Natural killer cell (primary cell): ENCODE measurements around the gene CLIP2. TPM values are rescaled to one million over a fixed set of nuclear protein-coding genes. Genes with fewer than 3 reads are reported as not detected.

Experiments used
- ATAC-seq, 3 donors: fragments of 150-1000 bp in 2 of 3; fragments of 200-7000 bp in 1 of 3; cut with Tn5 transposase; 1 replicate in 1 of 3; 2 replicates in 2 of 3; pipeline ENCODE4 v1.10.0; 2021; ENCODE audit warnings: mild to moderate bottlenecking in 2 of 3, moderate library complexity in 2 of 3
- DNase-seq, 2 donors: peaks; one replicate each; pipeline versions ENCODE4 v3.0.0 to v3.0.0-alpha.2; 2013 to 2021; ENCODE audit warnings: mixed read lengths in 1 of 2
- H3K27ac ChIP-seq: one replicate; pipeline ENCODE4 v1.5.1; 2013; ENCODE audit warnings: mild to moderate bottlenecking, low read length
- H3K27me3 ChIP-seq: one replicate; pipeline ENCODE4 v1.6.1; 2013; ENCODE audit warnings: low read length; ENCODE audit not compliant: control insufficient read depth, insufficient read depth
- H3K36me3 ChIP-seq: one replicate; pipeline ENCODE4 v1.6.1; 2013; ENCODE audit warnings: low read length; ENCODE audit not compliant: control insufficient read depth, insufficient read depth
- H3K4me1 ChIP-seq: one replicate; pipeline ENCODE4 v1.6.1; 2013; ENCODE audit warnings: low read length; ENCODE audit not compliant: control insufficient read depth, insufficient read depth
- H3K4me3 ChIP-seq: one replicate; pipeline ENCODE4 v1.5.1; 2013; ENCODE audit warnings: low read length
- H3K9me3 ChIP-seq: one replicate; pipeline ENCODE4 v1.6.1; 2013; ENCODE audit warnings: low read length; ENCODE audit not compliant: control insufficient read depth, insufficient read depth
- H3K27ac Mint-ChIP-seq, 2 donors: one replicate each; pipeline ENCODE4 v1.8.0; 2022; ENCODE audit warnings: mild to moderate bottlenecking in 2 of 2, mixed read lengths in 2 of 2, moderate library complexity in 1 of 2
- H3K27me3 Mint-ChIP-seq, 2 donors: one replicate each; pipeline ENCODE4 v1.8.0; 2022; ENCODE audit warnings: low read depth in 2 of 2, mixed read lengths in 2 of 2
- H3K36me3 Mint-ChIP-seq: one replicate; pipeline ENCODE4 v1.8.0; 2022; ENCODE audit warnings: mixed read lengths
- H3K4me1 Mint-ChIP-seq, 2 donors: one replicate each; pipeline ENCODE4 v1.8.0; 2022; ENCODE audit warnings: mixed read lengths in 2 of 2
- H3K4me3 Mint-ChIP-seq: one replicate; pipeline ENCODE4 v1.8.0; 2022; ENCODE audit warnings: mild to moderate bottlenecking, moderate library complexity, mixed read lengths
- H3K9me3 Mint-ChIP-seq, 2 donors: one replicate each; pipeline ENCODE4 v1.8.0; 2022; ENCODE audit warnings: mixed read lengths in 2 of 2
- WGBS: methylation state at CpG from one replicate; pipeline ENCODE4 v1.1.7; 2013; ENCODE audit warnings: missing lambda C conversion rate; ENCODE audit not compliant: insufficient coverage; 5-methylcytosine and 5-hydroxymethylcytosine counted together
- intact Hi-C: fragments of 100-400 bp; cut with micrococcal nuclease; formaldehyde crosslinking; loops from one replicate; pipeline ENCODE4 v1.14.2; 2022
- total RNA-seq, 4 donors: library from RNA; stranded (reverse); fragments of 120-200 nt in 1 of 4; gene quantifications; one replicate each; pipeline versions ENCODE4 v1.2.3 to v1.2.4, GENCODE V29; 2013 to 2022
- TF ChIP-seq, protein P1 (sequence below): fragments of 200-600 bp; IDR thresholded peaks from one replicate; pipeline ENCODE4 v1.8.0; 2022; ENCODE audit warnings: antibody characterized with exemption

The CLIP2 gene
- total RNA-seq, 3 donors from 2014 or later (not counting 1 experiment from before 2014, with no cell fraction given), result 8.5 to 14.7 (median 10.5) TPM

DNA sequence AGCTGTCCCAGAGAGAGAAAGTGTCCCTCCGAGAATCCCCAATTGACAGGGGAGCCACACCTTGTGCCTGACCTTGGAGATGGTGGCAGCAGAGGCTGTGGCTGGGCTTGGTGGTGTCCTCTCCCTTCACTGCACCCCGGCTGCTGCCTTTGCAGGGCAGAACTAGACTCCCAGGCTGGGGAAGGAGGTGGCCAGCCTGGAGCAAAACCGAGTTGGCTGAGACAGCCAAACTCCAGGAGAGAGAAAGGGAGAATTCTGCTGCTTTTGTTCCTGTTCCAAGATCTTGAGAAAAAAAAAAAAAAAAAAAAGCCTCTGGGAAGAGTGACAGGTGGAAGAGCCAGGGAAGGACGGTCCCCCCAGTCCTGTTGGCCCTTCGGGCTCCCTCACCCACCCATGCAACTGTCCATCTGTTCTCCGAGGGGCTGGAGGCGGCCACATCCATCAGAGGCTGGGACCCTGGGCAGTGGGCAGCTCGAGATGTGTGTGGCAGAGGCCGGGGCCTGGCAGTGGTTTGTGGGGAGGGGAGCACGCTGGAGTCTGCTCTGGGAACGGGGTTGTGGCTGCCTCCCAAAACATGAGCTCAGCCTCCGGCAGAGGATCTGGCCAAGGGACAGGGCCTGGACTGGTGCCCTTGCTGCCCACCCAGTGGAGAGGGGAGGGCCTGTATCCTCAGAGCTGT is 35.5 kb downstream of the CLIP2 start:
- Mint-ChIP-seq H3K27me3 (no peaks in the 10 kb centered on the region), H3K27ac (no peak overlapping the region), H3K36me3 (no peaks in the 10 kb centered on the region), H3K4me3 (no peak overlapping the region), H3K9me3 (no peaks in the 10 kb centered on the region), H3K4me1 (no peaks in the 10 kb centered on the region)
- no peak overlapping the region for H3K27ac ChIP-seq
- no peaks in the 10 kb centered on the region for H3K9me3 ChIP-seq
- H3K36me3 ChIP-seq, result no peaks in the 10 kb centered on the region
- H3K4me1 ChIP-seq, result no peaks in the 10 kb centered on the region
- DNase-seq (no peak), ATAC-seq (no peak)
- TF ChIP-seq, protein P1, sequence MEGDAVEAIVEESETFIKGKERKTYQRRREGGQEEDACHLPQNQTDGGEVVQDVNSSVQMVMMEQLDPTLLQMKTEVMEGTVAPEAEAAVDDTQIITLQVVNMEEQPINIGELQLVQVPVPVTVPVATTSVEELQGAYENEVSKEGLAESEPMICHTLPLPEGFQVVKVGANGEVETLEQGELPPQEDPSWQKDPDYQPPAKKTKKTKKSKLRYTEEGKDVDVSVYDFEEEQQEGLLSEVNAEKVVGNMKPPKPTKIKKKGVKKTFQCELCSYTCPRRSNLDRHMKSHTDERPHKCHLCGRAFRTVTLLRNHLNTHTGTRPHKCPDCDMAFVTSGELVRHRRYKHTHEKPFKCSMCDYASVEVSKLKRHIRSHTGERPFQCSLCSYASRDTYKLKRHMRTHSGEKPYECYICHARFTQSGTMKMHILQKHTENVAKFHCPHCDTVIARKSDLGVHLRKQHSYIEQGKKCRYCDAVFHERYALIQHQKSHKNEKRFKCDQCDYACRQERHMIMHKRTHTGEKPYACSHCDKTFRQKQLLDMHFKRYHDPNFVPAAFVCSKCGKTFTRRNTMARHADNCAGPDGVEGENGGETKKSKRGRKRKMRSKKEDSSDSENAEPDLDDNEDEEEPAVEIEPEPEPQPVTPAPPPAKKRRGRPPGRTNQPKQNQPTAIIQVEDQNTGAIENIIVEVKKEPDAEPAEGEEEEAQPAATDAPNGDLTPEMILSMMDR, result no peak
- no peak overlapping the region for H3K4me3 ChIP-seq
- intact Hi-C loops, result no loop called here
- 90% methylated on average over 12 of the region's 12 CpGs for WGBS
- no peaks in the 10 kb centered on the region for H3K27me3 ChIP-seq

DNA sequence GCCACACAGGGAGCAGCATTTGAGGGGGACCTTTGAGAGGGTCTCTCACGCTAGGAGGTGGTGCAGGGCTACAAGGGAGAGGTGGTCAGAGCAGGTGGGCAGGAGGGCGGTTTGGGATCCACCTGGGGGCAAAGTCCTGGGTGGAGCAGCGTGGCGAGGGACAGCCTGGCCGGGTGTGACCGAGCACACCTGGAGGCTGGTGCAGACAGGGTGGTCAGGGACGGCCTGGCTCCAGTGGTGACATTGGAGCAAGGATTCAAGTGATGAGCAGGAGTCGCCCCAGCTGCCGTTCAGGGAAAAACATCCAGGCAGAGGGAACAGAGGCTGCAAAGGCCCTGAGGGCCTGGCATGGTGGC is 36.0 kb downstream of the CLIP2 start:
- Histone ChIP-seq H3K9me3 (no peaks in the 10 kb centered on the region), H3K27ac (no peak overlapping the region), H3K36me3 (no peaks in the 10 kb centered on the region), H3K27me3 (no peaks in the 10 kb centered on the region), H3K4me3 (no peak overlapping the region), H3K4me1 (no peaks in the 10 kb centered on the region)
- ATAC-seq, result no peak
- no peak overlapping the region for H3K4me3 Mint-ChIP-seq
- TF ChIP-seq, protein P1, result no peak
- no peak overlapping the region for H3K27ac Mint-ChIP-seq
- intact Hi-C loops, result no loop called here
- DNase-seq, result no peak
- WGBS, result 93% methylated on average over 9 of the region's 9 CpGs
- no peaks in the 10 kb centered on the region for H3K36me3 Mint-ChIP-seq
- H3K27me3 Mint-ChIP-seq, result no peaks in the 10 kb centered on the region
- H3K9me3 Mint-ChIP-seq, result no peaks in the 10 kb centered on the region
- no peaks in the 10 kb centered on the region for H3K4me1 Mint-ChIP-seq

DNA sequence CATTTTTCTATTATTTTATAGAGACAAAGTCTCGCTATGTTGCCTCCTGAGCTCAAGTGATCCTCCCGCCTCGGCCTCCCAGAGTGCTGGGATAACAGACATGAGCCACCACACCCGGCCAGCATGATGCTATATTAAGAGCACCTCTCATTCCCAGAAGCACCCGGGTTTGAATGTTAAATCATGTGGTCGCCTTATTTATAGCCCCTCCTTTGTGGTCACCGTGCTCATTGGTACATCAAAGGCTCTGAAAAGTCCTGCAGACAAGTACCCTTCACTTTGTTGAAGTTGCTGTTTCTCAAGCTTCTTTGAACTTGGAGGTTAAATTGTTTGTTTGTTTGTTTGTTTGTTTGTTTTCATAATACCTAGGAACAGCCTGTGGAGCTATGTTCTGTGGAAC is 40.0 kb downstream of the CLIP2 start:
- H3K36me3 ChIP-seq, result no peaks in the 10 kb centered on the region
- H3K27ac Mint-ChIP-seq, result no peak overlapping the region
- no peak overlapping the region for H3K27ac ChIP-seq
- H3K27me3 ChIP-seq, result no peaks in the 10 kb centered on the region
- intact Hi-C loops, result no loop called here
- H3K9me3 Mint-ChIP-seq, result no peaks in the 10 kb centered on the region
- ATAC-seq (no peak), DNase-seq (no peak)
- WGBS, result 59% methylated on average over 7 of the region's 7 CpGs
- H3K4me1 Mint-ChIP-seq, result no peaks in the 10 kb centered on the region
- H3K9me3 ChIP-seq, result no peaks in the 10 kb centered on the region
- no peaks in the 10 kb centered on the region for H3K36me3 Mint-ChIP-seq
- no peak overlapping the region for H3K4me3 ChIP-seq
- no peak overlapping the region for H3K4me3 Mint-ChIP-seq
- H3K4me1 ChIP-seq, result no peaks in the 10 kb centered on the region
- H3K27me3 Mint-ChIP-seq, result no peaks in the 10 kb centered on the region
- TF ChIP-seq, protein P1, result no peak
